ENCODE data around the gene DIS3L. TPM values are rescaled to one million over a fixed set of nuclear protein-coding genes. Genes with fewer than 3 reads are reported as not detected.
"Not testable (repeated sequence)": the region's sequence is repeated elsewhere in the genome, so short reads cannot be mapped to it uniquely, and the experiment has no call there.

Gene DIS3L
- total RNA-seq, 1 donor from 2014 or later = 51.1 TPM

DNA sequence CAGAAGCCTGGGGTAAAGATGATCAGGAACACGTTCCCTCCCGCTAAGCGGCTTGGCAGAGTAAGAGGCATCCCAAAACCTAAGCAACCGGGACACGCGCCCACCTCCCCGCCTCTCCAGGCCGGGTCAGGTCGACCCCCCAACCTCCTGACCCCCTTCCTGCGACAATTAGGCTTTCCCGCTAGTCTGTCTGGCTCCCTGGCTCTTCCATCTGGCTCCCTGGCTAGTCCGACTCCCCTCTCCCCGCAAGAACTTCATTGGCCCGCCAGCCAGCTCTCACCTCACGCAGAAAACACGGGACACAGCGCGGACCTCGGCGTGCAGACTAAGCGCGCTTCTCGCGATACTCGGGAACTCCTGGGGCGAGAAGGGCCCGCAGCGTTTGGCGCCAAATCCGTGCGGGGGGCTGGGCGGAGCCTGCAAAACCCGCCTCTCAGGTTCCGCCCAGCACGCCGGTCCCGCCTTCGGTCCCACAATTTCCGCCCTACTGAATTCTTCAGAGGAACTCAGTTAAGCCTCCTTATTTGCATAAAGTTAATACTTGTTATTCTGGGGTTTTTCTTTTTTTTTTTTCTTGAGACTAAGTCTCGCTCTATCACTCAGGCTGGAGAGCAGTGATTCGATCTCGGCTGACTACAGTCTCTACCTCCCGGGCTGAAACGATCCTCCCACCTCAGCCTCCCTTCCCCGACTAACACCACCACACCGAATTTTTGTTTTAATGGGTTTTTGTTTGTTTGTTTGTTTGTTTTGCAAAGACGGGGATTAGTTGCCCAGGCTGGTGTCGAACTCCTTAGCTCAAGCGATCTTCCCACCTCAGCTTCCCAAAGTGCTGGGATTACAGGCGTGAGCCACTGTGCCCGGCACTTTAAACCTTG lies 63.2 kb downstream of the DIS3L start, which contains the start of gene TIPIN:
TSS of gene TIPIN (minus strand) at position 327 of the 878 bp plus-strand sequence. CDS start 3,738 bp downstream, outside the sequence.
- Mint-ChIP-seq H3K9me3 (ENCODE audit: low read depth) (no peaks in the 10 kb centered on the region), H3K36me3 (ENCODE audit: insufficient read depth) (peaks cover 8% of the 10 kb centered on the region)
- DNase-seq (ENCODE audit: low spot score, unreplicated experiment) = peak; percentile 87

DNA sequence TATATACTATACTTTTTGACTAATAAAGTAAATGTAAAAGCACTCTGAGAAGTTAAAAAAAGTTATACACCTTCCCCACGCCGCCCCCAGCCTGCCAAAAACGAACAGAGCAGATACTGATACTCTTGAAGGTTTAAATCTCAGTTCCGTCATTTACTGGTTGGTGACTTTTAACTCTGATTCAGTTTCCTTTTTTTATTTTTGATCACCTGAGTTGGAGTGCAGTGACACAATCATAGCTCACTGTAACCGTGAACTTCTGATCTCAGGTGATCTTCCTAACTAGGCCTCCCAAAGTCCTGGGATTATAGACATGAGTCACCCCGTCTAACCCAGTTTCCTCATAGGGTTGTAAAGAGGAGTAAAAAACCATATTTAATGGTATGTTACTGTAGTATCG lies 66.4 kb downstream of the DIS3L start:
- DNase-seq (ENCODE audit: low spot score, unreplicated experiment) = no peak
- Mint-ChIP-seq H3K27me3 (no peaks in the 10 kb centered on the region), H3K4me1 (ENCODE audit: low read depth) (peaks cover 5% of the 10 kb centered on the region), H3K36me3 (ENCODE audit: insufficient read depth) (no peaks in the 10 kb centered on the region), H3K4me3 (ENCODE audit: low read depth) (no peak overlapping the region), H3K27ac (no peak overlapping the region), H3K9me3 (ENCODE audit: low read depth) (no peaks in the 10 kb centered on the region)
- TF ChIP-seq CTCF (IDR thresholded peaks at IDR 0.05; ENCODE audit: unreplicated experiment) = no peak

More for the DNA sequence above, 63.2 kb downstream of the DIS3L start, which contains the start of gene TIPIN:
- H3K4me1 Mint-ChIP-seq (ENCODE audit: low read depth) = peaks cover 4% of the 10 kb centered on the region
- no peaks in the 10 kb centered on the region for H3K27me3 Mint-ChIP-seq
- peak within 1 kb of the TSS; percentile 83 for H3K4me3 Mint-ChIP-seq (ENCODE audit: low read depth)
- TF ChIP-seq CTCF (IDR thresholded peaks at IDR 0.05; ENCODE audit: unreplicated experiment) = no peak
- H3K27ac Mint-ChIP-seq = peak within 1 kb of the TSS; percentile 94

GRCh38 chr15:66361745-66362460 lies 68.5 kb downstream of the DIS3L start:
- H3K9me3 Mint-ChIP-seq (ENCODE audit: low read depth); DNase-seq (ENCODE audit: low spot score, unreplicated experiment); H3K36me3 Mint-ChIP-seq (ENCODE audit: insufficient read depth); H3K4me1 Mint-ChIP-seq (ENCODE audit: low read depth); H3K4me3 Mint-ChIP-seq (ENCODE audit: low read depth); H3K27ac Mint-ChIP-seq; H3K27me3 Mint-ChIP-seq: not testable (repeated sequence)

- H3K9me3 Mint-ChIP-seq (ENCODE audit: low read depth) = no peaks in the 10 kb centered on the region
- H3K4me1 Mint-ChIP-seq (ENCODE audit: low read depth) = peaks cover 1% of the 10 kb centered on the region
Measured at GRCh38 chr15:66362776-66363175, 69.4 kb downstream of the DIS3L start.

GRCh38 chr15:66364944-66365528 lies 71.7 kb downstream of the DIS3L start:
- Mint-ChIP-seq H3K27me3 (no peaks in the 10 kb centered on the region), H3K4me1 (ENCODE audit: low read depth) (peaks cover 1% of the 10 kb centered on the region), H3K4me3 (ENCODE audit: low read depth) (no peak overlapping the region), H3K36me3 (ENCODE audit: insufficient read depth) (no peaks in the 10 kb centered on the region), H3K27ac (no peak overlapping the region), H3K9me3 (ENCODE audit: low read depth) (no peaks in the 10 kb centered on the region)
- DNase-seq (ENCODE audit: low spot score, unreplicated experiment) = no peak
- no peak for TF ChIP-seq CTCF (IDR thresholded peaks at IDR 0.05; ENCODE audit: unreplicated experiment)

More at GRCh38 chr15:66362776-66363175, 69.4 kb downstream of the DIS3L start:
- TF ChIP-seq CTCF (IDR thresholded peaks at IDR 0.05; ENCODE audit: unreplicated experiment) = no peak
- Mint-ChIP-seq H3K27me3 (no peaks in the 10 kb centered on the region), H3K27ac (peak overlapping the region; percentile 84), H3K4me3 (ENCODE audit: low read depth) (no peak overlapping the region), H3K36me3 (ENCODE audit: insufficient read depth) (no peaks in the 10 kb centered on the region)
- no peak for DNase-seq (ENCODE audit: low spot score, unreplicated experiment)

All from progenitor cell of endocrine pancreas (in vitro differentiated cells).